Osteocyte (in vitro differentiated cells): ENCODE measurements around the gene PLEKHA6. TPM values are rescaled to one million over a fixed set of nuclear protein-coding genes. Genes with fewer than 3 reads are reported as not detected.

Experiments used
- DNase-seq: peaks from one replicate; pipeline ENCODE4 v3.0.0; 2021; ENCODE audit warnings: mixed read lengths; ENCODE audit not compliant: unreplicated experiment; ENCODE audit errors: extremely low spot score
- H3K27ac Mint-ChIP-seq: one replicate; pipeline ENCODE4 v1.8.0; 2021; ENCODE audit warnings: mild to moderate bottlenecking, mixed read lengths; ENCODE audit not compliant: unreplicated experiment
- H3K27me3 Mint-ChIP-seq: one replicate; pipeline ENCODE4 v1.8.0; 2021; ENCODE audit warnings: mixed read lengths; ENCODE audit not compliant: unreplicated experiment
- H3K36me3 Mint-ChIP-seq: one replicate; pipeline ENCODE4 v1.8.0; 2021; ENCODE audit warnings: mixed read lengths; ENCODE audit not compliant: unreplicated experiment
- H3K4me1 Mint-ChIP-seq: one replicate; pipeline ENCODE4 v1.8.0; 2021; ENCODE audit warnings: mixed read lengths; ENCODE audit not compliant: unreplicated experiment
- H3K4me3 Mint-ChIP-seq: one replicate; pipeline ENCODE4 v1.8.0; 2021; ENCODE audit warnings: mild to moderate bottlenecking, moderate library complexity, mixed read lengths; ENCODE audit not compliant: unreplicated experiment
- H3K9me3 Mint-ChIP-seq: one replicate; pipeline ENCODE4 v1.8.0; 2021; ENCODE audit warnings: mixed read lengths; ENCODE audit not compliant: unreplicated experiment
- CTCF ChIP-seq: fragments of 200-600 bp; sonication (generic); IDR thresholded peaks from 2 replicates; pipeline ENCODE4 v1.5.0; 2021; ENCODE audit warnings: antibody characterized with exemption, mild to moderate bottlenecking, moderate library complexity
- total RNA-seq: library from RNA; stranded (reverse); gene quantifications from 2 replicates; pipeline ENCODE4 v1.2.1, GENCODE V29; 2021

PLEKHA6 gene
- total RNA-seq, 1 donor from 2014 or later: 0.24 TPM

GRCh38 chr1:204301171-204301957 is 58.4 kb downstream of the PLEKHA6 start:
- H3K27ac Mint-ChIP-seq: no peak overlapping the region
- DNase-seq: no peak
- H3K4me1 Mint-ChIP-seq: peaks cover 9% of the 10 kb centered on the region
- no peak for TF ChIP-seq CTCF
- H3K27me3 Mint-ChIP-seq: peaks cover 53% of the 10 kb centered on the region
- no peak overlapping the region for H3K4me3 Mint-ChIP-seq
- H3K36me3 Mint-ChIP-seq: no peaks in the 10 kb centered on the region
- no peaks in the 10 kb centered on the region for H3K9me3 Mint-ChIP-seq

GRCh38 chr1:204299814-204300365 is 59.8 kb downstream of the PLEKHA6 start:
- Mint-ChIP-seq H3K27me3 (peaks cover 40% of the 10 kb centered on the region), H3K27ac (no peak overlapping the region), H3K4me3 (no peak overlapping the region), H3K9me3 (no peaks in the 10 kb centered on the region), H3K36me3 (no peaks in the 10 kb centered on the region), H3K4me1 (peaks cover 23% of the 10 kb centered on the region)
- no peak for DNase-seq
- TF ChIP-seq CTCF: no peak

GRCh38 chr1:204296431-204296988 is 63.2 kb downstream of the PLEKHA6 start:
- Mint-ChIP-seq H3K4me1 (peaks cover 51% of the 10 kb centered on the region), H3K27ac (peak overlapping the region; percentile 45), H3K36me3 (no peaks in the 10 kb centered on the region)

GRCh38 chr1:204295671-204296070 is 64.1 kb downstream of the PLEKHA6 start:
- Mint-ChIP-seq H3K27ac (peak overlapping the region; percentile 45), H3K4me1 (peaks cover 55% of the 10 kb centered on the region), H3K36me3 (no peaks in the 10 kb centered on the region), H3K9me3 (peaks cover 5% of the 10 kb centered on the region), H3K27me3 (peaks cover 10% of the 10 kb centered on the region), H3K4me3 (no peak overlapping the region)
- no peak for DNase-seq
- no peak for TF ChIP-seq CTCF

More at GRCh38 chr1:204296431-204296988, 63.2 kb downstream of the PLEKHA6 start:
- DNase-seq: peak; percentile 87
- Mint-ChIP-seq H3K9me3 (no peaks in the 10 kb centered on the region), H3K27me3 (peaks cover 16% of the 10 kb centered on the region), H3K4me3 (no peak overlapping the region)
- TF ChIP-seq CTCF: no peak

GRCh38 chr1:204294357-204294756 is 65.4 kb downstream of the PLEKHA6 start:
- Mint-ChIP-seq H3K27ac (peak overlapping the region; percentile 74), H3K36me3 (no peaks in the 10 kb centered on the region), H3K27me3 (peaks cover 11% of the 10 kb centered on the region), H3K9me3 (peaks cover 5% of the 10 kb centered on the region), H3K4me3 (no peak overlapping the region), H3K4me1 (peaks cover 55% of the 10 kb centered on the region)
- TF ChIP-seq CTCF: no peak
- DNase-seq: no peak
